Esophagus muscularis mucosa (tissue), 4 donors: ENCODE results near the gene AGPS. TPM values are rescaled to one million over a fixed set of nuclear protein-coding genes. Genes with fewer than 3 reads are reported as not detected.
"Not testable (repeated sequence)": the region's sequence is repeated elsewhere in the genome, so short reads cannot be mapped to it uniquely, and the experiment has no call there.

ENCODE experiments used
- DNase-seq: peaks from one replicate; pipeline ENCODE4 v3.0.0-alpha.2; 2017; ENCODE audit errors: extremely low spot score
- H3K27ac ChIP-seq, 4 donors: fragments of 200-600 bp; sonication (generic); replicated peaks in 1 of 4; 1 replicate in 3 of 4; 2 replicates in 1 of 4; pipeline ENCODE4 v1.5.1; 2016 to 2019; ENCODE audit warnings: mild to moderate bottlenecking in 1 of 4
- H3K27me3 ChIP-seq, 4 donors: fragments of 200-600 bp; sonication (generic); one replicate each; pipeline versions ENCODE4 v1.5.1 to v1.6.0; 2016 to 2019
- H3K36me3 ChIP-seq, 4 donors: fragments of 200-600 bp; sonication (generic); one replicate each; pipeline ENCODE4 v1.5.1; 2016 to 2019
- H3K4me1 ChIP-seq, 4 donors: fragments of 200-600 bp; sonication (generic); one replicate each; pipeline ENCODE4 v1.5.1; 2016 to 2019
- H3K4me3 ChIP-seq, 4 donors: fragments of 200-600 bp; sonication (generic); 1 replicate in 2 of 4; 2 replicates in 2 of 4; pipeline ENCODE4 v1.5.1; 2016 to 2019; ENCODE audit warnings: mild to moderate bottlenecking in 4 of 4, moderate library complexity in 1 of 4
- H3K9me3 ChIP-seq, 4 donors: fragments of 200-600 bp; sonication (generic); 1 replicate in 3 of 4; 2 replicates in 1 of 4; pipeline ENCODE4 v1.5.1; 2016 to 2019
- EP300 ChIP-seq: sonication (generic); formaldehyde crosslinking; IDR thresholded peaks from one replicate; pipeline ENCODE4 v1.6.1; 2017; ENCODE audit warnings: antibody characterized with exemption
- POLR2A ChIP-seq: fragments of 450-650 bp; IDR thresholded peaks from one replicate; pipeline ENCODE4 v1.6.1; 2017; ENCODE audit warnings: antibody characterized with exemption, moderate library complexity, mild to moderate bottlenecking, low read depth
- POLR2AphosphoS5 ChIP-seq, 2 donors: sonication (generic); formaldehyde crosslinking; IDR thresholded peaks; one replicate each; pipeline ENCODE4 v1.6.1; 2017; ENCODE audit warnings: antibody characterized with exemption in 2 of 2
- WGBS: methylation state at CpG from one replicate; pipeline ENCODE4 v1.1.5; 2018; 5-methylcytosine and 5-hydroxymethylcytosine counted together
- intact Hi-C: fragments of 100-400 bp; cut with DNase I; formaldehyde crosslinking; loops from one replicate; pipeline ENCODE4 v1.15.1; 2023
- total RNA-seq, 4 donors: library from RNA; depleted of rRNA; stranded (reverse); fragments of >200 nt; gene quantifications; one replicate each; pipeline versions ENCODE4 v1.1.0 to v1.2.1, GENCODE V29; 2016
- TF ChIP-seq, protein P1 (sequence below), 3 experiments: fragments of 200-600 bp in 2 of 3; fragments of 450-650 bp in 1 of 3; sonication (generic) in 2 of 3; IDR thresholded peaks; one replicate each; pipeline ENCODE4 v1.5.1; 2017 to 2019; ENCODE audit warnings: antibody characterized with exemption in 3 of 3, mild to moderate bottlenecking in 2 of 3, moderate library complexity in 1 of 3

The AGPS gene
- total RNA-seq, 4 donors from 2014 or later, result 26.3 to 46.1 (median 37.0) TPM

- Histone ChIP-seq H3K27ac (no peak overlapping the region), H3K27me3 (no peaks in the 10 kb centered on the region), H3K4me1 (peaks cover 10 to 18% (median 13%) of the 10 kb centered on the region in 4 donors), H3K36me3 (no peaks in the 10 kb centered on the region), H3K4me3 (no peak overlapping the region), H3K9me3 (no peaks in the 10 kb centered on the region)
- WGBS, result 61% methylated on average over 3 of the region's 3 CpGs
- no peak for DNase-seq
- intact Hi-C loops, result no loop called here
- no peak for TF ChIP-seq POLR2AphosphoS5 (IDR thresholded peaks at IDR 0.05)
- TF ChIP-seq, protein P1, sequence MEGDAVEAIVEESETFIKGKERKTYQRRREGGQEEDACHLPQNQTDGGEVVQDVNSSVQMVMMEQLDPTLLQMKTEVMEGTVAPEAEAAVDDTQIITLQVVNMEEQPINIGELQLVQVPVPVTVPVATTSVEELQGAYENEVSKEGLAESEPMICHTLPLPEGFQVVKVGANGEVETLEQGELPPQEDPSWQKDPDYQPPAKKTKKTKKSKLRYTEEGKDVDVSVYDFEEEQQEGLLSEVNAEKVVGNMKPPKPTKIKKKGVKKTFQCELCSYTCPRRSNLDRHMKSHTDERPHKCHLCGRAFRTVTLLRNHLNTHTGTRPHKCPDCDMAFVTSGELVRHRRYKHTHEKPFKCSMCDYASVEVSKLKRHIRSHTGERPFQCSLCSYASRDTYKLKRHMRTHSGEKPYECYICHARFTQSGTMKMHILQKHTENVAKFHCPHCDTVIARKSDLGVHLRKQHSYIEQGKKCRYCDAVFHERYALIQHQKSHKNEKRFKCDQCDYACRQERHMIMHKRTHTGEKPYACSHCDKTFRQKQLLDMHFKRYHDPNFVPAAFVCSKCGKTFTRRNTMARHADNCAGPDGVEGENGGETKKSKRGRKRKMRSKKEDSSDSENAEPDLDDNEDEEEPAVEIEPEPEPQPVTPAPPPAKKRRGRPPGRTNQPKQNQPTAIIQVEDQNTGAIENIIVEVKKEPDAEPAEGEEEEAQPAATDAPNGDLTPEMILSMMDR (IDR thresholded peaks at IDR 0.05), result no peak
- TF ChIP-seq EP300, result no peak
- TF ChIP-seq POLR2A, result no peak
Observed at GRCh38 chr2:177413703-177414102, 21.1 kb downstream of the AGPS start.

- Histone ChIP-seq H3K4me1 (peaks cover 17 to 27% (median 22%) of the 10 kb centered on the region in 4 donors), H3K9me3 (no peaks in the 10 kb centered on the region), H3K27me3 (no peaks in the 10 kb centered on the region), H3K27ac (no peak overlapping the region), H3K4me3 (no peak overlapping the region), H3K36me3 (no peaks in the 10 kb centered on the region)
- DNase-seq, result no peak
- TF ChIP-seq POLR2A, result no peak
- TF ChIP-seq EP300, result no peak
- TF ChIP-seq, protein P1 (IDR thresholded peaks at IDR 0.05), result no peak
- TF ChIP-seq POLR2AphosphoS5 (IDR thresholded peaks at IDR 0.05), result no peak
- intact Hi-C loops, result loop anchor here (5.0 kb wide), 1 partner anchor 257 kb away; no protein-coding TSS in a partner anchor
- WGBS, result 95% methylated on average over 1 of the region's 1 CpG
Observed at GRCh38 chr2:177419274-177419673, 26.7 kb downstream of the AGPS start.

DNA sequence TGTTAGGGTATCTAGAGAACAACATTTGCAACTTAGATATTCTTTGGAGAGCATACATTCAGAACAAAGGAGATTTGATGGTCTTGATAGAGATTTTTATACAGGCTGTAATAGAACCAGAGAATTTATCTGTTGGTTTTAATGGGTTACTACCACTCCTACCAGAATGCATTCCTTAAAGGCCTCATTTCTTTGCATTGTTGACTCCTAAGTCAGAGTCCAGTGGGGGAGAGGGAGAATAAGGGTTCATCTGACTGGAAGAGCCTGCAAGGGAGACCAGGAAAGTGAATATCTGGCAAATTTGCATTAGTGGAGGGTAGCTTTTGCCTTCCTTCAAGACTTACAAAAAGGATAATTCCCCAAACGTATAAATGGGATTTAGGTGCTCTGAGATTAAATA lies 29.7 kb downstream of the AGPS start:
- no peak for DNase-seq
- 95% methylated on average over 1 of the region's 1 CpG for WGBS
- H3K9me3 ChIP-seq, result peaks cover 0 to 8% (median 0%) of the 10 kb centered on the region in 4 donors
- intact Hi-C loops, result no loop called here
- peaks cover 14 to 19% (median 17%) of the 10 kb centered on the region in 4 donors for H3K4me1 ChIP-seq
- no peak overlapping the region for H3K27ac ChIP-seq
- no peaks in the 10 kb centered on the region for H3K36me3 ChIP-seq
- no peak overlapping the region for H3K4me3 ChIP-seq
- TF ChIP-seq EP300 (no peak), POLR2AphosphoS5 (IDR thresholded peaks at IDR 0.05) (no peak), POLR2A (no peak)
- TF ChIP-seq, protein P1 (IDR thresholded peaks at IDR 0.05), result no peak
- H3K27me3 ChIP-seq, result no peaks in the 10 kb centered on the region

GRCh38 chr2:177424120-177424519 lies 31.5 kb downstream of the AGPS start:
- intact Hi-C loops, H3K27ac ChIP-seq, H3K27me3 ChIP-seq, DNase-seq, H3K36me3 ChIP-seq, H3K4me3 ChIP-seq, H3K4me1 ChIP-seq: not testable (repeated sequence)
- peaks cover 0 to 16% (median 0%) of the 10 kb centered on the region in 4 donors for H3K9me3 ChIP-seq
- 91% methylated on average over 1 of the region's 1 CpG for WGBS

- H3K27me3 ChIP-seq, H3K4me1 ChIP-seq, DNase-seq, H3K27ac ChIP-seq, intact Hi-C loops, H3K4me3 ChIP-seq, H3K36me3 ChIP-seq: not testable (repeated sequence)
- 92% methylated on average over 5 of the region's 5 CpGs for WGBS
- peaks cover 0 to 16% (median 0%) of the 10 kb centered on the region in 4 donors for H3K9me3 ChIP-seq
Observed at GRCh38 chr2:177424620-177425019, 32.0 kb downstream of the AGPS start.

DNA sequence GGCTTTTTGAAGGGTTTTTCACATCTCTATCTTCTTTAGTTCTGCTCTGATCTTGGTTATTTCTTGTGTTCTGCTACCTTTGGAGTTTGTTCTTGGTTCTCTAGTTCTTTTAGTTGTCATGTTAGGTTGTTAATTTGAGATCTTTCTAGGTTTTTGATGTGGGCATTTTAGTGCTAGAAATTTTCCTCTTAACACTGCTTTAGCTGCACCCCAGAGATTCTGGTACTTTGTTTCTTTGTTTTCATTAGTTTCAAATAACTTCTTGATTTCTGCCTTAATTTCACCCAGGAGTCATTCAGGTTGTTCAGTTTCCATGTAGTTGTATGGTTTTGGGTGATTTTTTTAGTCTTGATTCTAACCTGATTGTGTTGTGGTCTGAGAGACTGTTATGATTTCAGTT lies 34.7 kb downstream of the AGPS start:
- TF ChIP-seq POLR2AphosphoS5 (IDR thresholded peaks at IDR 0.05) (no peak), EP300 (no peak), POLR2A (no peak)
- TF ChIP-seq, protein P1 (IDR thresholded peaks at IDR 0.05), result no peak
- DNase-seq, result no peak
- Histone ChIP-seq H3K4me3 (no peak overlapping the region), H3K4me1 (no peaks in the 10 kb centered on the region), H3K36me3 (peaks cover 0 to 7% (median 0%) of the 10 kb centered on the region in 4 donors), H3K9me3 (peaks cover 0 to 30% (median 10%) of the 10 kb centered on the region in 4 donors), H3K27ac (no peak overlapping the region), H3K27me3 (no peaks in the 10 kb centered on the region)
- intact Hi-C loops, result no loop called here

DNA sequence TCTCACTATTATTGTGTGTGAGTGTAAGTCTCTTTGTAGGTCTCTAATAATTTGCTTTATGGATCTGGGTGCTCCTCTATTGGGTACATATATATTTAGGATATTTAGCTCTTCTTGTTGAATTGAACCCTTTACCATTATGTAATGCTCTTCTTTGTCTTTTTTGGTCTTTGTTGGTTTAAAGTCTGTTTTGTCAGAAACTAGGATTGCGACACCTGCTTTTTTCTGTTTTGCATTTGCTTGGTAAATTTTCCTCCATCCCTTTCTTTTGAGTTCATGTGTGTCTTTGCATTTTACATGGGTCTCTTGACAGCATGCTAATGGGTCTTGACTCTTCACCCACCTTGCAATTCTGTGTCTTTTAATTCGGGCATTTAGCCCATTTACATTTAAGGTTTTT lies 35.4 kb downstream of the AGPS start:
- H3K4me1 ChIP-seq, DNase-seq, H3K4me3 ChIP-seq, H3K27me3 ChIP-seq, H3K36me3 ChIP-seq, intact Hi-C loops, H3K27ac ChIP-seq: not testable (repeated sequence)
- 95% methylated on average over 2 of the region's 2 CpGs for WGBS
- H3K9me3 ChIP-seq, result peaks cover 0 to 36% (median 12%) of the 10 kb centered on the region in 4 donors
